Measurements from ENCODE around the gene MET.

GRCh38 chr7:116732788-116733694, 61.0 kb downstream of the MET start:
- no peak for TF ChIP-seq ZNF302 (CRISPR knock-in tag; IDR thresholded peaks at IDR 0.05)
- TF ChIP-seq REST (IDR thresholded peaks at IDR 0.05) = no peak
- TF ChIP-seq FOXS1 (CRISPR knock-in tag; IDR thresholded peaks at IDR 0.05) = no peak
- no peak for TF ChIP-seq HDAC2 (IDR thresholded peaks at IDR 0.05)
- no peak for TF ChIP-seq CTCF (IDR thresholded peaks at IDR 0.05)
- no peak for TF ChIP-seq SREBF2 (IDR thresholded peaks at IDR 0.05)
- TF ChIP-seq HOXA7 (CRISPR knock-in tag; IDR thresholded peaks at IDR 0.05) = no peak
- TF ChIP-seq, protein P1, sequence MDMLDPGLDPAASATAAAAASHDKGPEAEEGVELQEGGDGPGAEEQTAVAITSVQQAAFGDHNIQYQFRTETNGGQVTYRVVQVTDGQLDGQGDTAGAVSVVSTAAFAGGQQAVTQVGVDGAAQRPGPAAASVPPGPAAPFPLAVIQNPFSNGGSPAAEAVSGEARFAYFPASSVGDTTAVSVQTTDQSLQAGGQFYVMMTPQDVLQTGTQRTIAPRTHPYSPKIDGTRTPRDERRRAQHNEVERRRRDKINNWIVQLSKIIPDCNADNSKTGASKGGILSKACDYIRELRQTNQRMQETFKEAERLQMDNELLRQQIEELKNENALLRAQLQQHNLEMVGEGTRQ (IDR thresholded peaks at IDR 0.05) = no peak
- TF ChIP-seq, protein P2, sequence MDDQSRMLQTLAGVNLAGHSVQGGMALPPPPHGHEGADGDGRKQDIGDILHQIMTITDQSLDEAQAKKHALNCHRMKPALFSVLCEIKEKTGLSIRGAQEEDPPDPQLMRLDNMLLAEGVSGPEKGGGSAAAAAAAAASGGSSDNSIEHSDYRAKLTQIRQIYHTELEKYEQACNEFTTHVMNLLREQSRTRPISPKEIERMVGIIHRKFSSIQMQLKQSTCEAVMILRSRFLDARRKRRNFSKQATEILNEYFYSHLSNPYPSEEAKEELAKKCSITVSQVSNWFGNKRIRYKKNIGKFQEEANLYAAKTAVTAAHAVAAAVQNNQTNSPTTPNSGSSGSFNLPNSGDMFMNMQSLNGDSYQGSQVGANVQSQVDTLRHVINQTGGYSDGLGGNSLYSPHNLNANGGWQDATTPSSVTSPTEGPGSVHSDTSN (IDR thresholded peaks at IDR 0.05) = no peak
- TF ChIP-seq RARB (CRISPR knock-in tag; IDR thresholded peaks at IDR 0.05) = no peak
- no peak for TF ChIP-seq NPAS2 (CRISPR knock-in tag; IDR thresholded peaks at IDR 0.05; ENCODE audit: borderline replicate concordance)
- no peak for TF ChIP-seq RAD21 (conservative IDR thresholded peaks at IDR 0.05 in 1 of 2, IDR thresholded peaks at IDR 0.05 in 1 of 2)
- no peak for TF ChIP-seq EHMT2 (IDR thresholded peaks at IDR 0.05; ENCODE audit: low read depth)

Data from A549 (cell line).